Psoas muscle (tissue), 8 donors: ENCODE measurements around the gene PID1. TPM values are rescaled to one million over a fixed set of nuclear protein-coding genes. Genes with fewer than 3 reads are reported as not detected.

Experiments
- ATAC-seq, 4 donors: fragments of 200-7000 bp; cut with Tn5 transposase; one replicate each; pipeline ENCODE4 v1.9.1; 2020; ENCODE audit warnings: moderate library complexity in 3 of 4, mild to moderate bottlenecking in 2 of 4
- DNase-seq, 2 donors: peaks; one replicate each; pipeline ENCODE4 v3.0.0-alpha.2; 2020
- H3K27ac ChIP-seq: fragments of 200-600 bp; one replicate; pipeline ENCODE4 v1.8.0; 2022
- H3K27me3 ChIP-seq, 3 donors: fragments of 200-600 bp in 1 of 3; one replicate each; pipeline versions ENCODE4 v1.6.1 to v1.8.0; 2013 to 2022; ENCODE audit warnings: low read length in 2 of 3, mild to moderate bottlenecking in 2 of 3, moderate library complexity in 1 of 3; ENCODE audit not compliant: insufficient read depth in 3 of 3
- H3K36me3 ChIP-seq, 2 donors: fragments of 200-600 bp in 1 of 2; one replicate each; pipeline versions ENCODE4 v1.6.1 to v1.8.0; 2013 to 2022; ENCODE audit warnings: low read depth in 1 of 2, mild to moderate bottlenecking in 1 of 2, moderate library complexity in 1 of 2; ENCODE audit not compliant: insufficient read depth in 1 of 2
- H3K4me1 ChIP-seq: fragments of 200-600 bp; one replicate; pipeline ENCODE4 v1.8.0; 2022
- H3K4me3 ChIP-seq: fragments of 200-600 bp; one replicate; pipeline ENCODE4 v1.8.0; 2022; ENCODE audit warnings: mild to moderate bottlenecking
- H3K9me3 ChIP-seq: fragments of 200-600 bp; one replicate; pipeline ENCODE4 v1.8.0; 2022
- CTCF ChIP-seq: fragments of 200-600 bp; IDR thresholded peaks from one replicate; pipeline ENCODE4 v1.8.0; 2022; ENCODE audit warnings: antibody characterized with exemption
- WGBS, 3 donors: extraction: QIAGEN DNeasy Blood & Tissue Kit; methylation state at CpG; one replicate each; pipeline versions ENCODE4 v1.1.6 to v1.1.7; 2013; 5-methylcytosine and 5-hydroxymethylcytosine counted together
- intact Hi-C, 2 donors: fragments of 100-400 bp; cut with DNase I; formaldehyde crosslinking; loops; one replicate each; pipeline versions ENCODE4 v1.11.0 to v1.14.2; 2022
- polyA plus RNA-seq, 3 donors: library from polyadenylated mRNA; stranded (reverse); fragments of 200-250 nt; gene quantifications; one replicate each; pipeline ENCODE4 v1.2.3, GENCODE V29; 2013
- total RNA-seq, 4 donors: library from RNA; stranded (reverse); fragmentation: NEBNext Ultra II Directional in 2 of 4; extraction: Animal tissue kit (Norgen Biotek cat#: 25700) in 2 of 4; gene quantifications; one replicate each; pipeline versions ENCODE4 v1.2.1 to v1.2.4, GENCODE V29; 2021 to 2023
- donor health status: healthy with polysubstance abuse.
- donor health status: DM: no; HTN: no; CAD: no; lungs with moderate emphysema.
- donor health status: Bipolar disorder and iron deficiency.
- donor health status: healthy.
- donor health status: DM: yes; HTN: yes; CAD: no.
- donor health status: DM: no; HTN: no; CAD: no.
- donor health status: DM: no; HTN: no; CAD: no.
- donor health status: DM: yes; HTN: yes; CAD: no.

The PID1 gene
- total and polyA plus RNA-seq, 7 donors = 4.3 to 10.6 (median 6.6) TPM

DNA sequence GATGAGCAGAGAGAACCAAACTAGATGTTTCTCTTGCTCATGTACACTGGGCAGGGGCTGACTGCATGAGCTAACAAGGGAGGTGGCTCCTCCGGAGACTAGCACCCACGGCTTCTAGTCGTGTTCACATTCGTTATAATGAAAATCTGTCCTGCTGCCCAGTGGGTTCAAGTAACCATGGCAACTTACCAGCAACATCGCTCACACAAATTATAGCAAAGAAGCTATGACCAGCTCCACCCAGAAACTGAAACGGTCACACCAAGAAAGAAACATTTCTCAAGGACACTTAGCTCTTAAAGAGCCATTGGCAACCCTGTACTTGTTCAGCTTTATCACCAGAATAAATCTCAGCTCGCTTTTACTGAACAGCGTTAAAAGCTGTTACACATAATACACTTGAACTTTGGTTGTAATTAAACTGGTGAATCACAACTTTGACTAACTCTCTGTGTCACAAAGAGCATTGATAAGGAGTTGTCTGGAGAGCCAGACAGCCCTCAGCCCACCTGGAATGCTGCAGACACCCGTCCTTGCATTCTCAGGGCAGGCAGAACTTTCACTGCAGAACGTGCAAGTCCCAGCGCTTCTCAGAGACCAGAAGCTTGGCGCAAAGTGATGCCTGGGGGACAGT is 141.2 kb downstream of the PID1 start:
- H3K36me3 ChIP-seq = no peaks in the 10 kb centered on the region
- TF ChIP-seq CTCF = no peak
- 30 to 36% (median 36%) methylated on average over 12 of the region's 12 CpGs for WGBS, 3 donors
- no peaks in the 10 kb centered on the region for H3K27me3 ChIP-seq
- H3K4me3 ChIP-seq = no peak overlapping the region
- ATAC-seq = no peak
- H3K4me1 ChIP-seq = no peaks in the 10 kb centered on the region
- no peak overlapping the region for H3K27ac ChIP-seq
- peaks cover 3% of the 10 kb centered on the region for H3K9me3 ChIP-seq
- peak in 1 of 2 donors; percentile 13 for DNase-seq
- intact Hi-C loops = loop anchor here in 1 of 2 donors (10.0 kb wide), 1 partner anchor 145 kb away; the partner anchor contains the start of gene PID1

DNA sequence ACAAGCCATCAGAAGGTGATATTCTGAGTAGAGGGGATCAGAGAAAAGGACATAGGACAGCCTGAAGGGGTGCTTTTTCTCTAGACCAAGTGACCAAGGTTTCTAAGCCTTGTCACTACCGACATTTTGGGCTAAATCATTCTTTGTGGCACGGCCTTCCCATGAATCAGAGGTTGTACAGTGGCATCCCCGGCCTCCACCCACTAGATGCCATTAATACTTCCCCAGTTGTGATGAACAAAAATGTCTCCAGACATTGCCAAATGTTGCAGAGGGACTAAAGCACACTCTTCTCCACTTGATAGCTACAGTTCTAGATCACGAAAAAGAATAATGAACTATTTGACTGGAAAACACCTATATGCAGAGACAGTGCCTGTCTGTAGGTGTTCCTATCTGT is 143.6 kb downstream of the PID1 start:
- ATAC-seq (no peak), DNase-seq (no peak)
- no peak overlapping the region for H3K27ac ChIP-seq
- H3K4me1 ChIP-seq = no peaks in the 10 kb centered on the region
- H3K36me3 ChIP-seq = no peaks in the 10 kb centered on the region
- TF ChIP-seq CTCF = no peak
- WGBS, 3 donors = 70 to 82% (median 79%) methylated on average over 4 of the region's 4 CpGs
- H3K4me3 ChIP-seq = no peak overlapping the region
- intact Hi-C loops = no loop called here
- H3K9me3 ChIP-seq = peaks cover 3% of the 10 kb centered on the region
- no peaks in the 10 kb centered on the region for H3K27me3 ChIP-seq

GRCh38 chr2:229126066-229126465 is 145.0 kb downstream of the PID1 start:
- Histone ChIP-seq H3K9me3 (peaks cover 3% of the 10 kb centered on the region), H3K4me3 (no peak overlapping the region), H3K27me3 (no peaks in the 10 kb centered on the region), H3K27ac (no peak overlapping the region), H3K4me1 (no peaks in the 10 kb centered on the region), H3K36me3 (no peaks in the 10 kb centered on the region)
- DNase-seq = no peak
- intact Hi-C loops = no loop called here
- no peak for ATAC-seq
- no peak for TF ChIP-seq CTCF
- 67 to 82% (median 76%) methylated on average over 2 of the region's 2 CpGs for WGBS, 3 donors

- Histone ChIP-seq H3K4me3 (no peak overlapping the region), H3K27me3 (no peaks in the 10 kb centered on the region), H3K27ac (no peak overlapping the region), H3K4me1 (no peaks in the 10 kb centered on the region), H3K36me3 (no peaks in the 10 kb centered on the region), H3K9me3 (peaks cover 3% of the 10 kb centered on the region)
- intact Hi-C loops = no loop called here
- ATAC-seq = no peak
- no peak for DNase-seq
- no peak for TF ChIP-seq CTCF
Observed at GRCh38 chr2:229124136-229124535, 147.0 kb downstream of the PID1 start.

DNA sequence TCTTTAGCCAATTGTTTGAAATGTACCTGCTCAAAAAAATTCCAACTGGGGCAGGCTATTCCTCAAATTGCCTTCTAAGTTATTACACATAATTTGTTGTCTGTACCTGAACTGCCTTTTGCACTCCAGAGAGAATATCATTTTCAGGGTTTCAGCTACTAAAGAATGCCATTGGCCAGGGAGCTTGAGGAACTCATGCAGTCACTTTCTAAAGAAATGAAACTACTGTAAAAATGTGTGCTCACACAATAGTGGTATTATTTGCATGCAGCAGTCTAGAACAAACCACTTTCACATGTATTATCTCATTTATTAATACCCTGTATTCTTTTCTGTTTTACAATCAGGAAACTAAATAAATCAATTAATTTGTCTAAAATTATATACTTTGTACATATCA is 152.2 kb downstream of the PID1 start:
- intact Hi-C loops = no loop called here
- no peak for TF ChIP-seq CTCF
- H3K27me3 ChIP-seq = no peaks in the 10 kb centered on the region
- H3K4me1 ChIP-seq = no peaks in the 10 kb centered on the region
- H3K36me3 ChIP-seq = no peaks in the 10 kb centered on the region
- no peaks in the 10 kb centered on the region for H3K9me3 ChIP-seq
- DNase-seq (no peak), ATAC-seq (no peak)
- H3K27ac ChIP-seq = no peak overlapping the region
- H3K4me3 ChIP-seq = no peak overlapping the region
